GM19395 (cell line): ENCODE results near the gene RAD51B.
A peak's percentile ranks its signal among the peaks of the same experiment; 100 is the strongest.

ENCODE experiments used
- ATAC-seq: cut with Tn5 transposase; IDR thresholded peaks from one replicate; pipeline ENCODE4 v1.9.1; 2021; ENCODE audit warnings: mild to moderate bottlenecking, moderate library complexity; ENCODE audit not compliant: unreplicated experiment

RAD51B gene

GRCh38 chr14:68739701-68740100 lies 920.1 kb downstream of the RAD51B start:
- ATAC-seq, result no peak

GRCh38 chr14:68740788-68741476 lies 921.4 kb downstream of the RAD51B start:
- ATAC-seq, result no peak

GRCh38 chr14:68741477-68741791 lies 921.9 kb downstream of the RAD51B start:
- no peak for ATAC-seq

- peak; percentile 92 for ATAC-seq
Measured at GRCh38 chr14:68741839-68742470, 922.4 kb downstream of the RAD51B start.

GRCh38 chr14:68744613-68745012 lies 925.0 kb downstream of the RAD51B start:
- no peak for ATAC-seq

- ATAC-seq, result no peak
Measured at GRCh38 chr14:68747393-68747792, 927.8 kb downstream of the RAD51B start.

GRCh38 chr14:68748260-68748659 lies 928.7 kb downstream of the RAD51B start:
- no peak for ATAC-seq

GRCh38 chr14:68748691-68749090 lies 929.1 kb downstream of the RAD51B start:
- ATAC-seq, result no peak

GRCh38 chr14:68749487-68750475 lies 930.2 kb downstream of the RAD51B start:
- no peak for ATAC-seq

- ATAC-seq, result no peak
Measured at GRCh38 chr14:68752271-68753006, 932.9 kb downstream of the RAD51B start.

- no peak for ATAC-seq
Measured at GRCh38 chr14:68753690-68754089, 934.1 kb downstream of the RAD51B start.

- ATAC-seq, result no peak
Measured at GRCh38 chr14:68755016-68755353, 935.4 kb downstream of the RAD51B start.

GRCh38 chr14:68756000-68756481 lies 936.5 kb downstream of the RAD51B start:
- no peak for ATAC-seq

GRCh38 chr14:68756734-68757133 lies 937.2 kb downstream of the RAD51B start:
- no peak for ATAC-seq

- ATAC-seq, result no peak
Measured at GRCh38 chr14:68757618-68758081, 938.1 kb downstream of the RAD51B start.

- ATAC-seq, result no peak
Measured at GRCh38 chr14:68758301-68758700, 938.7 kb downstream of the RAD51B start.

- ATAC-seq, result no peak
Measured at GRCh38 chr14:68759017-68759560, 939.5 kb downstream of the RAD51B start.

- ATAC-seq, result no peak
Measured at GRCh38 chr14:68759937-68760336, 940.4 kb downstream of the RAD51B start.

- no peak for ATAC-seq
Measured at GRCh38 chr14:68760761-68761160, 941.2 kb downstream of the RAD51B start.

GRCh38 chr14:68761391-68761790 lies 941.8 kb downstream of the RAD51B start:
- no peak for ATAC-seq
